Mammary epithelial cell (primary cell): Measurements from ENCODE around the gene H6PD.

Experiments used
- CTCF ChIP-seq, 2 donors: IDR thresholded peaks in 1 of 2; conservative IDR thresholded peaks in 1 of 2; 2 replicates each; pipeline ENCODE4 v1.5.1; 2011 to 2012; ENCODE audit warnings: inconsistent platforms in 2 of 2, low read length in 2 of 2, mild to moderate bottlenecking in 2 of 2, control low read depth in 1 of 2, low read depth in 1 of 2; ENCODE audit not compliant: insufficient read depth in 1 of 2; ENCODE audit errors: extremely low read depth in 1 of 2
- EZH2 ChIP-seq: IDR thresholded peaks from 2 replicates; pipeline ENCODE4 v1.6.1; 2012; ENCODE audit warnings: low read length, inconsistent platforms, borderline replicate concordance

- TF ChIP-seq EZH2 (no peak), CTCF (conservative IDR thresholded peaks at IDR 0.05 in 1 of 2, IDR thresholded peaks at IDR 0.05 in 1 of 2; ENCODE audit: extremely low read depth in 1 of 2, insufficient read depth in 1 of 2, low read depth in 1 of 2, low read length in 2 of 2) (no peak)
Observed at GRCh38 chr1:9278585-9279153, 44.1 kb downstream of the H6PD start.
